Fibroblast of the conjunctiva (primary cell): Measurements from ENCODE around the gene ORAI2.
A peak's percentile ranks its signal among the peaks of the same experiment; 100 is the strongest.

Experiments
- DNase-seq: peaks from one replicate; pipeline ENCODE4 v3.0.0-alpha.2; 2010; ENCODE audit warnings: low read depth

ORAI2 gene

GRCh38 chr7:102415685-102416225, 17.6 kb upstream of the ORAI2 start:
- DNase-seq = no peak

- no peak for DNase-seq
Measured at GRCh38 chr7:102416406-102416805, 17.0 kb upstream of the ORAI2 start.

DNA sequence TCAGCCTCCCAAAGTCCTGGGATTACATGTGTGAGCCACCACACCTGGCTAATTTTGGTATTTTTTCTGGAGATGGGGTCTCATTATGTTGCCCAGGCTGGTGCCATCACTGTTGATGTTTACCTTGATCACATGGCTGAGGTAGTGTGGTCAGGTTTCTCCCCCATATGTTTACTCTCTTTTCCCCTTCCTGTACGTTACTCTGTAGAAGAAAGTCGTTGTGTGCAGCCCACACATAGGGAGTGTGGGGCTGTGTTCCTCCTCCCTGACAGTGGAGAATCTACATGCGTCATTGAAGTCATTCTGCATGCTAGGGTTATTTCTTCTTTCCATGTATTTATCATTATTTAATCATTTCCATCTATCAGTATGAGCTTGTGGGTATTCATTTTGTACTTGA, 16.3 kb upstream of the ORAI2 start:
- DNase-seq = no peak

DNA sequence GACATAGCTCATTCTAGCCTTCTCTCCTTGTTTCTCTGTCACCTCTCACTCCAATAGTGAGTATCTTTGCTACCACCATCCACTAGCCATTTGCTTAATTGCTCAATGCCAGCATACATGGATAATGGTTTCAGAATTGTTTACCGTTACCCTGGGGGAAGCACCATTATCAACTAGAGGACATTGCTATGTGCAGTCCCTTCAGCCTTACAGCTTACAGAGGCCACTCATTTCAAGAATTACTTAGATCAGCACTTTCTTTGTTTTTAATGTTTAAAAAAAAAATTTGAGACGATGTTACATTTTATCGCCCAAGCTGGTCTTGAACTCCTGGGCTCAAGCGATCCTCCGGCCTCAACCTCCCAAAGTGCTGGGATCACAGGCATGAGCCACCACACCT, 14.8 kb upstream of the ORAI2 start:
- DNase-seq = no peak

GRCh38 chr7:102421706-102422240, 11.6 kb upstream of the ORAI2 start:
- no peak for DNase-seq

- no peak for DNase-seq
Measured at GRCh38 chr7:102424129-102424551, 9.2 kb upstream of the ORAI2 start.

- DNase-seq = no peak
Measured at GRCh38 chr7:102424787-102425218, 8.6 kb upstream of the ORAI2 start.

DNA sequence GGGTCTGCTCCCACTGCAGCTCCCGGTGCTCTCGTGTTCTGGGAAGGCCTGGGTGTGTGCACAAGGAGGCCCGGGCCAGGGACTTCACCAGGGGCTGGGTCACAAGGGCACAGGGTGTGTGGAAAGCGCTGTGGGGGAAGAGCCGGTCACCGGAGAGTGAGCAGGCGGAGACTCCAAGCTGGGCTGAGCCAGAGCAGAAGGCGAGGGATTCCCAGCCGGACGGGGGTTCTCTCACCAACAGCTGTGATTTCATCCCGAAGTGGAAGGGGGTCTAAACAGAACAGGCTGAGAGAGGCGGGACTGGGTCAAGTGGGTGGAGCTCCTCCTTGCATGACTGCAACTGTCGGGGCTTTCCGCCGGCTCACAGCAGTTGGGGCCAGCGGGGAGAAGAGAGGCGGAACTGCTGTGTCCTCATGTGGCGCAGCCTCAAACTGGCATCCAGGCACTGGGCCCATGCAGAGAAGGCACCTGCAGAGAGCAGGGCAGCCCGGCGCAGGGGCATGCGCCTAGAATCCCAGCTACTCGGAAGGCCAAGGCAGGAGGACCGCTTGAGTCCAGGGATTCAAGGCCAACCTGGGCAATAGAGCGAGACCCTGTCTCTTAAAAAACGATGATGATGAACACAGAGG, 7.6 kb upstream of the ORAI2 start:
- no peak for DNase-seq

- no peak for DNase-seq
Measured at GRCh38 chr7:102426268-102427018, 6.9 kb upstream of the ORAI2 start.

DNA sequence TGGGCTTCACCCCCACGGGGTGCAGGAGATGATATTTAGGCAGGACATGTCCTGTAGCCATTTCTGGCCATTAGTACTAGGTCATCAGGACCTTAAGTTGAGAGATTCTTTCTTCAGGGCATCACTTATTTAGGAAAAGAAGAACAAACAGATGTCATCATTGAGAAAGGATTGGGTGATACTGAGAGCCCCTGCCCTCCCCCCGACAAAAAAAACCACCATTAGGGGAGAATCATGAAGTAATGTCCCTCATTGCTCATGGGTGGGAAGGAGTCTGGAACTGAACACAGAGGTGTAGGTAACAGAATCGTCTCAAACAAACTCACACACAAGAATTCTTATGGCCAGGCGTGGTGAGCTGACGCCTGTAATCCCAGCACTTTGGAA, 6.4 kb upstream of the ORAI2 start:
- no peak for DNase-seq

DNA sequence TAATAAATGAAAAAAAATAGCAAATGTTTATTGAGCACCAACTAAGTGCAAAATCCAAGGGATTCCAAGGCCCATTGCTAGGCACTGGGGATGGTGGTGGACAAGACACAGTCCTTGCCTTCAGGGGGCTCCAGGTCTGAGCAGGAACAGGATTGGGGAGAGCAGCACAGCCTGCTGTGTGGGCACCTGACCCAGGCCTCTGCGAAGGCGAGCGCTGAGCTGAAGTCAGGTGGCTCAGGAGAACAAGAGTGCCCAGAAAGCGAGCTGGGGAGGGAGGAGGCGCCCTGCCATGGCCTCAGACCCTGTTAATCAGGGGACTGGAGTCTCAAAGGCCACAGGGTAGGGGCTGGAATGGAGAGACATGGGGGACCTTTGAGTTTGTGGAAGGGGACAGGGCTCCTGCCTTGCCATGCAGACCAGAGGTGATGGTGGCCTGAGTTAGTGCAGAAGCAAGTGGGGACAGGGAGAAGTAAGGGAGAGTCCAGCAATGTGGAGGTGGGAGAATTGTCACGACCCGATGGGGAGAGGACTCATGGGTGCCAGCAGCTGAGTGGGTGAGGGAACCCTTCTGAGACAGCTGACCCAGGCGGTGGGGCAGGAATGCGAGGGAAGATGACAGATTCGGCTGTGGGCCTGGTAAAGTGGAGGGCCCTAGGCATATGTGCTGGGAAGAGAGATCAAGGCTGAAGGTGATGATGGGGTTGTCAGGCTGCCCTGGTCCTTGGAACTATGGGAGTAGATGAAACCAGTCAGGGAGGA, 4.1 kb upstream of the ORAI2 start:
- no peak for DNase-seq

GRCh38 chr7:102431617-102432298, 1.6 kb upstream of the ORAI2 start:
- no peak for DNase-seq

DNA sequence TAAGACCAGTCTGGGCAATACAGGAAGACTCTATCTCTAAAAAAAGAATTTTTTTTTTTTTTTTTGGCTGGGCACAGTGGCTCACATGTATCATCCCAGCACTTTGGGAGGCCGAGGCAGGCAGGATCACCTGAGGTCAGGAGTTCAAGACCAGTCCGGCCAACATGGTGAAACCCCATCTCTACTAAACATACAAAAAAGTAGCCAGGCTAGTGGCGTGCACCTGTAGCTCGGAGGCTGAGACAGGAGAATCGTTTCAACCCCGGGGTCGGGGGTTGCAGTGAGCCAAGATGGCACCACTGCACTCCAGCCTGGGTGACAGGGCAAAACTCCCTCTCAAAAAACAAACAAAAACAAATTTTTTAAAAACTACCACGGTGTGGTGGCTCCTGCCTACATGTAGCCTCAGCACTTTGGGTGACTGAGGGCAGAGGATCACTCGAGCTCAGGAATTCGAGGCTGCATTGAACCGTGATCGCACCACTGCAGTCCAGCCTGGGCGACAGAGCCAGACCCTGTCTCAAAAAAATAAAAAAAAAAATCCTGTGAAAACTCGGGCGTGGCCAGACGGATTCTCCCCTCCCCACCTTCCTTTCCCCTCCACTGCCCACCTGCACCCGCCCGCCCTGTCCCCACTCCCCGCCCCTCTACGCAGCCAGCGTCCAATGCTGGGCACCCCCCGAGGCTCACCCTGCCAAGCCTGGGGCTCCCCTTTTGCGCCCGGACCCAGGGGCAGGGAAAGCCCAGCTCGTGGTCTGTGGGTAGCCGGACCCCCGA, 745 bp upstream of the ORAI2 start:
- DNase-seq = no peak

DNA sequence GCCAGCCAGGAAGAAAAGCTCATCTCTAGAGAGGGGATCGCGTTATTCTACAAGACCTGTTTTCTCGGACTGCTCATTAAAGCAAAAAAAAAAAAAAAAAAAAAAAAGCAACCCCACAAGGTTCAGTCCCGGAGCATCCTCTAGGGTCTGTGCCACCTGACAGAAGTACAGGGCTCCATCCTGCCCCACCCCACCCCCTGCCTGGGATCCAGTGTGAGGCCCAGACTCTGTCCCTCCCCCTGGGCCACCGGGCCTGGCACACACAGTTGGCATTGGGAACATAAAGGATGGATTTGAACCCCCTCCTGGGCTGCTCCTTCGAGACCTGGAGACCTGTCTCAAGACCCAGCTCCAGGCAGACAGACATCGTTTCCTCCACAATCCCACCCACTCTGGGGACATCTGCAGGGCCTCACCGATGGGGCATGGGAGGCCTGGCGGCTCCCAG, 688 bp downstream of the ORAI2 start:
- no peak for DNase-seq

DNA sequence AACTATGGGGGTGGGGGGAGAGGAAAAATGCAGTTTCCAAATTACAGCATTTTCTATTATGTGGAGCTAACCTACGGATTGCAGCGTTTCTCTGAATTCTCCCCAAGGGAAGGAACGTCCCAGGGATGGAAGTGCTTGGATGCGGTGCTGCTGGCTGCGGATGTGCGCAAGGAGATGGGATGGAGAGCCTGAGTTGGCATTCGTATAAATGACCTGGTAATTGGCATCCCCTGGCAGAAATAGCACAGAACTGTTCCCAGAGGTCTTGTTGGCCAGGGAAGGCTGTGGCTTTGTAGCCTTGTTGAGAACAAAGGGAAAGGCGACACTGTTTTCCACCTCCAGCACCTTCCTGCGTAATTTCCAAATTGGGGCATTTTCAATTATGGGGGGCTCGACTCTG, 2.7 kb downstream of the ORAI2 start:
- DNase-seq = no peak

- peak; percentile 23 for DNase-seq
Measured at GRCh38 chr7:102439963-102440795, 6.8 kb downstream of the ORAI2 start.

GRCh38 chr7:102444961-102445673, 11.7 kb downstream of the ORAI2 start:
- no peak for DNase-seq

GRCh38 chr7:102445674-102446071, 12.3 kb downstream of the ORAI2 start:
- DNase-seq = no peak

DNA sequence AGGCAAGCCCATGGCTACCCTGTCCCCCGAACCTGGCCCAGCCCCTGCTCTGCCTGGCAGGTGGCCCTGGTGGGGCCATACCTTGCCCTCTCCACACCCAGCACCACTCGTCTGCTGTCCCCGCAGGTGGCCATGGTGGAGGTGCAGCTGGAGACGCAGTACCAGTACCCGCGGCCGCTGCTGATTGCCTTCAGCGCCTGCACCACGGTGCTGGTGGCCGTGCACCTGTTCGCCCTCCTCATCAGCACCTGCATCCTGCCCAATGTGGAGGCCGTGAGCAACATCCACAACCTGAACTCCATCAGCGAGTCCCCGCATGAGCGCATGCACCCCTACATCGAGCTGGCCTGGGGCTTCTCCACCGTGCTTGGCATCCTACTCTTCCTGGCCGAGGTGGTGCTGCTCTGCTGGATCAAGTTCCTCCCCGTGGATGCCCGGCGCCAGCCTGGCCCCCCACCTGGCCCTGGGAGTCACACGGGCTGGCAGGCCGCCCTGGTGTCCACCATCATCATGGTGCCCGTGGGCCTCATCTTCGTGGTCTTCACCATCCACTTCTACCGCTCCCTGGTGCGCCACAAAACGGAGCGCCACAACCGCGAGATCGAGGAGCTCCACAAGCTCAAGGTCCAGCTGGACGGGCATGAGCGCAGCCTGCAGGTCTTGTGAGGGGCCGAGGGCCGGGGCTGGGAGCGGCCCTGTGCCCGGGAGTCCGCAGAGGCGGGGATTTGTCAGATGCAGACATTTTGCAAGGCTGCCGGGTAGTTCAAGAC, 13.2 kb downstream of the ORAI2 start:
- no peak for DNase-seq
